ENCODE data around the gene AMFR. TPM values are rescaled to one million over a fixed set of nuclear protein-coding genes. Genes with fewer than 3 reads are reported as not detected.
A peak's percentile ranks its signal among the peaks of the same experiment; 100 is the strongest.

Gene AMFR
- total RNA-seq, 4 donors from 2014 or later, result 81.5 to 190 (median 112) TPM

DNA sequence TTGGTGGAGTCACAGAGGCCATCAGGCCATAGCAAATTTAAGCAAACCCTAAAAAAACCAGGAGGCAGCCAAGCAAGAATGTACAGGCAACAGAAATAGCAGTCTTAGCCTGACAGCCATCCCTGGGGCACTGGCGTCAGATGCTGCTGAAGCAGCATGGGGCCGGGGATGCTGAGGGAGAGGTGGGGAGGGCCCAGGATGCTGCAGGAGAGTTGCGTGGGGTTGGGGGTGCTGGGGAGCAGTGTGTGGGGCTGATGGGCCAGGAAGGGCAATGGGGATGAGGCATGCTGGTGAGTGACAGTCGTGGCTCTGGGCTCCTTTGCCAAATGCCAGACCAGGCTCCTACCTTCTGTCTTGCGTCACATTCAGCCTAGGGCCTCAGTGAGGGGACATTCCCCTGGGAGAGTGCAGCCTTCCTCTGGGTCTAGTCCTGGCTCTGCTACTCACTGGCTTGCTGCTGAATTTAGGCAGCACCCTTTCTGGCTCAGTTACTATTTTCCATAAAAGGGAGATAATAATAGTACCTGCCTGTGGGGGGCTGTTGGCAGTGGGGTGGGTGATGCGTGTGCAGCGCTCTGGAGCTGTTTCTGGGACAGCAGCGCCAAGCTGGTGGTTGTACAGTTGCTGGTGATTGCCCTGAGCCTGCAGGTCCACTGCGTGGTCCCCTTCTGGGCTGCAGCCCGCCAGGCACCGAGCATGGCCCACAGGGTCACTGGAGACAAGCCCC, 88.1 kb downstream of the AMFR start:
- intact Hi-C loops (cut with DNase I; ENCODE audit: low total_unique reads), result no loop called here
- Histone ChIP-seq H3K4me1 (no peaks in the 10 kb centered on the region), H3K27ac (no peak overlapping the region), H3K36me3 (no peaks in the 10 kb centered on the region), H3K27me3 (no peaks in the 10 kb centered on the region), H3K4me3 (no peak overlapping the region), H3K9me3 (no peaks in the 10 kb centered on the region)
- TF ChIP-seq, protein P1, sequence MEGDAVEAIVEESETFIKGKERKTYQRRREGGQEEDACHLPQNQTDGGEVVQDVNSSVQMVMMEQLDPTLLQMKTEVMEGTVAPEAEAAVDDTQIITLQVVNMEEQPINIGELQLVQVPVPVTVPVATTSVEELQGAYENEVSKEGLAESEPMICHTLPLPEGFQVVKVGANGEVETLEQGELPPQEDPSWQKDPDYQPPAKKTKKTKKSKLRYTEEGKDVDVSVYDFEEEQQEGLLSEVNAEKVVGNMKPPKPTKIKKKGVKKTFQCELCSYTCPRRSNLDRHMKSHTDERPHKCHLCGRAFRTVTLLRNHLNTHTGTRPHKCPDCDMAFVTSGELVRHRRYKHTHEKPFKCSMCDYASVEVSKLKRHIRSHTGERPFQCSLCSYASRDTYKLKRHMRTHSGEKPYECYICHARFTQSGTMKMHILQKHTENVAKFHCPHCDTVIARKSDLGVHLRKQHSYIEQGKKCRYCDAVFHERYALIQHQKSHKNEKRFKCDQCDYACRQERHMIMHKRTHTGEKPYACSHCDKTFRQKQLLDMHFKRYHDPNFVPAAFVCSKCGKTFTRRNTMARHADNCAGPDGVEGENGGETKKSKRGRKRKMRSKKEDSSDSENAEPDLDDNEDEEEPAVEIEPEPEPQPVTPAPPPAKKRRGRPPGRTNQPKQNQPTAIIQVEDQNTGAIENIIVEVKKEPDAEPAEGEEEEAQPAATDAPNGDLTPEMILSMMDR (IDR thresholded peaks at IDR 0.05), result no peak
- no peak for TF ChIP-seq POLR2A (IDR thresholded peaks at IDR 0.05)
- no peak for DNase-seq

DNA sequence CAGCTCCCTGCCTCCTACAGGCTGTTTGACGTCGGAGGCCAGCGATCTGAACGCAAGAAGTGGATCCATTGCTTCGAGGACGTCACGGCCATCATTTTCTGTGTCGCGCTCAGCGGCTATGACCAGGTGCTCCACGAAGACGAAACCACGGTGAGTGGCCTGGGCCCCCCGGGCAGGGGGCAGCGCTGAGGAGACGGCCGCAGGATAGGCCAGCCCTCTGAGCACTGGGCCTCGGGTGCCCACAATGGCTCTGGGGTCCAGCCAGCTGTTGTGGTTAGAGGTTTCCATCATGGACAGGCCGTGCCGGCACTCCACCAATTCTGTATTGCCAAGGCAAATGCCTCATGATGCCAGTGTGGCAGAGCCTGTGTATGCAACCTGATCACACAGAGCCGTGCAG, 88.6 kb downstream of the AMFR start:
- no peak overlapping the region for H3K27ac ChIP-seq
- TF ChIP-seq POLR2A (IDR thresholded peaks at IDR 0.05), result no peak
- H3K4me1 ChIP-seq, result no peaks in the 10 kb centered on the region
- H3K27me3 ChIP-seq, result no peaks in the 10 kb centered on the region
- intact Hi-C loops (cut with DNase I; ENCODE audit: low total_unique reads), result no loop called here
- no peaks in the 10 kb centered on the region for H3K9me3 ChIP-seq
- DNase-seq, result no peak
- H3K36me3 ChIP-seq, result no peaks in the 10 kb centered on the region
- no peak overlapping the region for H3K4me3 ChIP-seq

DNA sequence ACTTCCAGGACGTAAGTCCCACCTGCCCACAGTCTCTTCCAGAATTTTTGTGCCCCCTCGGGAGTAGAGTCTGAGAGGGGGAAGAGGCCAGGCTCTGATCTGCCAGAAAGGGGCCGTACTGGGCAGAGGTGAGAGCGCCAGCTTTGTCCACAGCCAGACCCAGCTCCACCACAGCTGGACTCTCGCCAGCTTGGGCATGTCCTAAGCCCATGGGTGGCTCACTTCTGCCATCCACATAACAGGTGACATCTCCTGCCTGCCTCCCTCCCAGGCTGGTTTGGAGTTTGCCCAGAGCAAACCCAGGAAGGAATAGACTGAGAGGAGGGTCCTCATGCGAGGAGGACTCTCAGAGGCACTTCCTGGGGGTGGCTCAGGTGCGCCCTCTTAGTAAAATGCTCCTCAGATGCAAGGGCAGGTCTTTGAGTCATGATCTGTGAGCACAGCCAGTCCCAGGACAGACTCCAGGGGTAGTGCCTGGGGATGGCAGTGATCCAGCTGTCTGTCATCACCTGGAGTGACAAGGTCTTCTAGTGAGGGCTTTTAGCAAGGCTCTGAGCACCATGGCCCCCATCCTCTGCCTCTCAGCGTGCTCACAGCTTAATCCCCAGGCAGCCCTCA, 89.2 kb downstream of the AMFR start:
- Histone ChIP-seq H3K4me1 (no peaks in the 10 kb centered on the region), H3K27ac (no peak overlapping the region), H3K4me3 (no peak overlapping the region), H3K36me3 (no peaks in the 10 kb centered on the region), H3K27me3 (no peaks in the 10 kb centered on the region), H3K9me3 (no peaks in the 10 kb centered on the region)
- TF ChIP-seq, protein P1 (IDR thresholded peaks at IDR 0.05), result no peak
- no peak for TF ChIP-seq POLR2A (IDR thresholded peaks at IDR 0.05)
- intact Hi-C loops (cut with DNase I; ENCODE audit: low total_unique reads), result no loop called here
- DNase-seq, result no peak

DNA sequence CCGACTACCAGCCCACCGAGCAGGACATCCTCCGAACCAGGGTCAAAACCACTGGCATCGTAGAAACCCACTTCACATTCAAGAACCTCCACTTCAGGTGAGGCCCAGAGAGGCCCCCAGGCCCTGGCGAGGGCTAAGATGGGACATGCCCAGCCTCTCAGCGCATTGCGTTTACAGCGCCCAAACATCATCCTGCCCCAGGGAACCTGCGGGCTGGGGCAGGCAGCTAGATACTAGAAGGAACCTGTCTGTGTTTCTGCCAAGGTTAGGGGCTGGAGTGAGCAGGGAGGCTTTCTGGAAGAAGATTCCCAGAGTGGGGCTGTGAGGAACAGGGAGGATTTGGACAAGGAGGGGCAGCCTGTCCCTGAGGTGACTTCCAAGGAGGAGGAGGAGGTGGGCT, 90.6 kb downstream of the AMFR start:
- intact Hi-C loops (cut with DNase I; ENCODE audit: low total_unique reads), result no loop called here
- no peak for DNase-seq
- no peak for TF ChIP-seq POLR2A (IDR thresholded peaks at IDR 0.05)
- TF ChIP-seq, protein P1 (IDR thresholded peaks at IDR 0.05), result no peak
- no peaks in the 10 kb centered on the region for H3K4me1 ChIP-seq
- H3K9me3 ChIP-seq, result no peaks in the 10 kb centered on the region
- no peaks in the 10 kb centered on the region for H3K27me3 ChIP-seq
- no peak overlapping the region for H3K4me3 ChIP-seq
- H3K36me3 ChIP-seq, result no peaks in the 10 kb centered on the region
- H3K27ac ChIP-seq, result no peak overlapping the region

DNA sequence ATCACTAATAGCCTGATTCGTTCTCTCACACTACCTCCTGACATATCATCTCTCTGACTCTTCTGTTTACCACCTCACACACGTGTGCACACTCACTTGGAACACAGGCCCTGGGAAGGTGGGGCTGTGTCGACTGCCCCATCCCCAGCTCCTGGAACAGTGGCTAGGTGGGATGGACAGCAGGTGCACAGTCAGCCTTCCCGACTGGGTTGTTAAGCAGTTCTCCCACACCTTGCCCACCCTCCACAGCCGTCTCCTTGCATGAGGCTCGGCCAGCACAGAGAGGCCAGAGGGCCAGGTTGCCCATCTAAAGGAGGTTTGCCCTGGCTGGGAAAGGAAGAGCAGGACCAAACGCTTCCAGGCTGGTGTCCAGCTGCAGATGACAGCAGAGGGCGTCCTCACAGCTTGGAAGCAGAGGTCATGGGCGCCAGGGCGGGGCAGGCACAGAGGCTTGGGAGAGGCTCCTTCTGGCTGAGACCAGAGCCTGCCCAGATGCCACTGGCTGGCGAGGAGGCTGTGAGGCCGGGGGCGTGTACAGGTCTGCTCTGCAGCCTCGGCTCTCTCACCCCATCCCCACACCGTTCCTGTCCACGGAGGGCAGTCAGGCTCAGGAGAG, 92.8 kb downstream of the AMFR start:
- H3K27ac ChIP-seq, result no peak overlapping the region
- DNase-seq, result peak; percentile 25 to 49
- H3K36me3 ChIP-seq, result no peaks in the 10 kb centered on the region
- no peaks in the 10 kb centered on the region for H3K9me3 ChIP-seq
- H3K4me3 ChIP-seq, result no peak overlapping the region
- TF ChIP-seq, protein P1 (IDR thresholded peaks at IDR 0.05), result peak; percentile 12 to 27 (median 16)
- no peak for TF ChIP-seq POLR2A (IDR thresholded peaks at IDR 0.05)
- H3K4me1 ChIP-seq, result no peaks in the 10 kb centered on the region
- intact Hi-C loops (cut with DNase I; ENCODE audit: low total_unique reads), result no loop called here
- no peaks in the 10 kb centered on the region for H3K27me3 ChIP-seq

All from uterus (tissue), 4 donors.